Measurements from ENCODE around the gene ST8SIA1.

- no peak for TF ChIP-seq YY1 (IDR thresholded peaks at IDR 0.05; ENCODE audit: low read depth, low read length)
- no peak for TF ChIP-seq CTCF (IDR thresholded peaks at IDR 0.05; ENCODE audit: control extremely low read depth in 1 of 3, insufficient read depth in 1 of 3, low read depth in 1 of 3, low read length in 3 of 3)
- TF ChIP-seq GABPA (IDR thresholded peaks at IDR 0.05; ENCODE audit: borderline replicate concordance, insufficient read depth, low read length): no peak
- TF ChIP-seq POLR2AphosphoS5 (IDR thresholded peaks at IDR 0.05; ENCODE audit: low read depth, low read length): no peak
- no peak for TF ChIP-seq EZH2 (IDR thresholded peaks at IDR 0.05; ENCODE audit: low read depth, low read length, severe bottlenecking)
- TF ChIP-seq KDM1A (IDR thresholded peaks at IDR 0.05; ENCODE audit: borderline replicate concordance, low read length): no peak
- no peak for TF ChIP-seq POLR2A (IDR thresholded peaks at IDR 0.05; ENCODE audit: control extremely low read depth in 1 of 2, low read depth in 2 of 2, low read length in 2 of 2)
Measured at GRCh38 chr12:22285846-22286245, 48.7 kb downstream of the ST8SIA1 start.
